SIG-M5 treated with dmso at 0.1 percent for 504 hours (cell line): ENCODE results near the gene CCDC97.
"Not testable (repeated sequence)": the region's sequence is repeated elsewhere in the genome, so short reads cannot be mapped to it uniquely, and the experiment has no call there.

Experiments
- DNase-seq: peaks from one replicate; lab custom pipeline; 2025; ENCODE audit not compliant: unreplicated experiment; lab: John Stamatoyannopoulos, UW

The CCDC97 gene

GRCh38 chr19:41310033-41310831 lies at the start of gene CCDC97:
CCDC97 (plus strand) TSS chr19:41310172; CDS start chr19:41310311, 139 bp downstream.
- DNase-seq, result peak; percentile 69

GRCh38 chr19:41261474-41262190 lies 48.3 kb upstream of the CCDC97 start:
- no peak for DNase-seq

GRCh38 chr19:41263042-41263849 lies 46.7 kb upstream of the CCDC97 start:
- peak; percentile 53 for DNase-seq

- peak; percentile 99 for DNase-seq
These were observed 46.0 kb upstream of the CCDC97 start, which contains the start of gene HNRNPUL1 for GRCh38 chr19:41263850-41264580. HNRNPUL1 (plus strand) TSS chr19:41264372; CDS start chr19:41264504, 132 bp downstream.

GRCh38 chr19:41264581-41265394 lies 45.2 kb upstream of the CCDC97 start:
- peak; percentile 5 for DNase-seq

GRCh38 chr19:41265395-41266153 lies 44.4 kb upstream of the CCDC97 start:
- peak; percentile 3 for DNase-seq

- DNase-seq, result no peak
These were observed 40.9 kb upstream of the CCDC97 start for GRCh38 chr19:41269055-41269454.

- DNase-seq, result no peak
These were observed 40.4 kb upstream of the CCDC97 start for GRCh38 chr19:41269571-41269970.

- no peak for DNase-seq
These were observed 36.9 kb upstream of the CCDC97 start for GRCh38 chr19:41273076-41273475.

GRCh38 chr19:41274802-41275201 lies 35.2 kb upstream of the CCDC97 start:
- DNase-seq, result no peak

- DNase-seq, result peak; percentile 13
These were observed 33.7 kb upstream of the CCDC97 start for GRCh38 chr19:41276231-41276630.

GRCh38 chr19:41278478-41278877 lies 31.5 kb upstream of the CCDC97 start:
- no peak for DNase-seq

GRCh38 chr19:41288673-41289530 lies 21.1 kb upstream of the CCDC97 start:
- no peak for DNase-seq

GRCh38 chr19:41289814-41290213 lies 20.2 kb upstream of the CCDC97 start:
- not testable (repeated sequence) for DNase-seq

- DNase-seq, result no peak
These were observed 15.6 kb upstream of the CCDC97 start for GRCh38 chr19:41294393-41294792.

GRCh38 chr19:41295499-41295898 lies 14.5 kb upstream of the CCDC97 start:
- no peak for DNase-seq

- DNase-seq, result no peak
These were observed 13.5 kb upstream of the CCDC97 start for GRCh38 chr19:41296433-41296871.
